ENCODE measurements around the gene TEK. TPM values are rescaled to one million over a fixed set of nuclear protein-coding genes. Genes with fewer than 3 reads are reported as not detected.

TEK gene
- total and polyA plus RNA-seq, 2 experiments from 2014 or later: 1.9 to 9.4 TPM

- Mint-ChIP-seq H3K36me3 (ENCODE audit: low read depth) (no peaks in the 10 kb centered on the region), H3K4me1 (peaks cover 15% of the 10 kb centered on the region), H3K4me3 (peak overlapping the region; percentile 60), H3K27ac (peak overlapping the region; percentile 44; the same call in 1 of the 2 replicates), H3K9me3 (no peaks in the 10 kb centered on the region), H3K27me3 (ENCODE audit: insufficient read depth, low read depth, poor library complexity) (no peaks in the 10 kb centered on the region)
- Histone ChIP-seq H2AFZ (peak overlapping the region; percentile 83), H4K20me1 (replicated peaks; ENCODE audit: insufficient read depth) (no peaks in the 10 kb centered on the region), H3K4me2 (peak overlapping the region; percentile 72), H3K27me3 (ENCODE audit: insufficient read depth) (no peaks in the 10 kb centered on the region), H3K27ac (ENCODE audit: low read depth) (peak overlapping the region; percentile 85), H3K9me2 (ENCODE audit: insufficient read depth) (no peaks in the 10 kb centered on the region), H3F3A (replicated peaks; ENCODE audit: low read depth) (no peaks in the 10 kb centered on the region), H3K4me3 (peak overlapping the region; percentile 46), H3K4me1 (ENCODE audit: insufficient read depth) (peaks cover 13% of the 10 kb centered on the region), H3K79me2 (replicated peaks; ENCODE audit: insufficient read depth) (peaks cover 5% of the 10 kb centered on the region; the same call in 1 of the 2 replicates), H3K36me3 (ENCODE audit: insufficient read depth) (no peaks in the 10 kb centered on the region)
- peak; percentile 50 for ATAC-seq
- TF ChIP-seq, protein P1, sequence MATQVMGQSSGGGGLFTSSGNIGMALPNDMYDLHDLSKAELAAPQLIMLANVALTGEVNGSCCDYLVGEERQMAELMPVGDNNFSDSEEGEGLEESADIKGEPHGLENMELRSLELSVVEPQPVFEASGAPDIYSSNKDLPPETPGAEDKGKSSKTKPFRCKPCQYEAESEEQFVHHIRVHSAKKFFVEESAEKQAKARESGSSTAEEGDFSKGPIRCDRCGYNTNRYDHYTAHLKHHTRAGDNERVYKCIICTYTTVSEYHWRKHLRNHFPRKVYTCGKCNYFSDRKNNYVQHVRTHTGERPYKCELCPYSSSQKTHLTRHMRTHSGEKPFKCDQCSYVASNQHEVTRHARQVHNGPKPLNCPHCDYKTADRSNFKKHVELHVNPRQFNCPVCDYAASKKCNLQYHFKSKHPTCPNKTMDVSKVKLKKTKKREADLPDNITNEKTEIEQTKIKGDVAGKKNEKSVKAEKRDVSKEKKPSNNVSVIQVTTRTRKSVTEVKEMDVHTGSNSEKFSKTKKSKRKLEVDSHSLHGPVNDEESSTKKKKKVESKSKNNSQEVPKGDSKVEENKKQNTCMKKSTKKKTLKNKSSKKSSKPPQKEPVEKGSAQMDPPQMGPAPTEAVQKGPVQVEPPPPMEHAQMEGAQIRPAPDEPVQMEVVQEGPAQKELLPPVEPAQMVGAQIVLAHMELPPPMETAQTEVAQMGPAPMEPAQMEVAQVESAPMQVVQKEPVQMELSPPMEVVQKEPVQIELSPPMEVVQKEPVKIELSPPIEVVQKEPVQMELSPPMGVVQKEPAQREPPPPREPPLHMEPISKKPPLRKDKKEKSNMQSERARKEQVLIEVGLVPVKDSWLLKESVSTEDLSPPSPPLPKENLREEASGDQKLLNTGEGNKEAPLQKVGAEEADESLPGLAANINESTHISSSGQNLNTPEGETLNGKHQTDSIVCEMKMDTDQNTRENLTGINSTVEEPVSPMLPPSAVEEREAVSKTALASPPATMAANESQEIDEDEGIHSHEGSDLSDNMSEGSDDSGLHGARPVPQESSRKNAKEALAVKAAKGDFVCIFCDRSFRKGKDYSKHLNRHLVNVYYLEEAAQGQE (IDR thresholded peaks at IDR 0.05; ENCODE audit: unreplicated experiment): no peak
- TF ChIP-seq EZH2 (IDR thresholded peaks at IDR 0.05; ENCODE audit: low read depth, unreplicated experiment): no peak
- no peak for TF ChIP-seq ZNF114 (CRISPR knock-in tag; IDR thresholded peaks at IDR 0.05)
- TF ChIP-seq STAT1 (IDR thresholded peaks at IDR 0.05; ENCODE audit: unreplicated experiment): no peak
- TF ChIP-seq CREB1 (CRISPR knock-in tag; IDR thresholded peaks at IDR 0.05; ENCODE audit: low read depth): no peak
- TF ChIP-seq, protein P2, sequence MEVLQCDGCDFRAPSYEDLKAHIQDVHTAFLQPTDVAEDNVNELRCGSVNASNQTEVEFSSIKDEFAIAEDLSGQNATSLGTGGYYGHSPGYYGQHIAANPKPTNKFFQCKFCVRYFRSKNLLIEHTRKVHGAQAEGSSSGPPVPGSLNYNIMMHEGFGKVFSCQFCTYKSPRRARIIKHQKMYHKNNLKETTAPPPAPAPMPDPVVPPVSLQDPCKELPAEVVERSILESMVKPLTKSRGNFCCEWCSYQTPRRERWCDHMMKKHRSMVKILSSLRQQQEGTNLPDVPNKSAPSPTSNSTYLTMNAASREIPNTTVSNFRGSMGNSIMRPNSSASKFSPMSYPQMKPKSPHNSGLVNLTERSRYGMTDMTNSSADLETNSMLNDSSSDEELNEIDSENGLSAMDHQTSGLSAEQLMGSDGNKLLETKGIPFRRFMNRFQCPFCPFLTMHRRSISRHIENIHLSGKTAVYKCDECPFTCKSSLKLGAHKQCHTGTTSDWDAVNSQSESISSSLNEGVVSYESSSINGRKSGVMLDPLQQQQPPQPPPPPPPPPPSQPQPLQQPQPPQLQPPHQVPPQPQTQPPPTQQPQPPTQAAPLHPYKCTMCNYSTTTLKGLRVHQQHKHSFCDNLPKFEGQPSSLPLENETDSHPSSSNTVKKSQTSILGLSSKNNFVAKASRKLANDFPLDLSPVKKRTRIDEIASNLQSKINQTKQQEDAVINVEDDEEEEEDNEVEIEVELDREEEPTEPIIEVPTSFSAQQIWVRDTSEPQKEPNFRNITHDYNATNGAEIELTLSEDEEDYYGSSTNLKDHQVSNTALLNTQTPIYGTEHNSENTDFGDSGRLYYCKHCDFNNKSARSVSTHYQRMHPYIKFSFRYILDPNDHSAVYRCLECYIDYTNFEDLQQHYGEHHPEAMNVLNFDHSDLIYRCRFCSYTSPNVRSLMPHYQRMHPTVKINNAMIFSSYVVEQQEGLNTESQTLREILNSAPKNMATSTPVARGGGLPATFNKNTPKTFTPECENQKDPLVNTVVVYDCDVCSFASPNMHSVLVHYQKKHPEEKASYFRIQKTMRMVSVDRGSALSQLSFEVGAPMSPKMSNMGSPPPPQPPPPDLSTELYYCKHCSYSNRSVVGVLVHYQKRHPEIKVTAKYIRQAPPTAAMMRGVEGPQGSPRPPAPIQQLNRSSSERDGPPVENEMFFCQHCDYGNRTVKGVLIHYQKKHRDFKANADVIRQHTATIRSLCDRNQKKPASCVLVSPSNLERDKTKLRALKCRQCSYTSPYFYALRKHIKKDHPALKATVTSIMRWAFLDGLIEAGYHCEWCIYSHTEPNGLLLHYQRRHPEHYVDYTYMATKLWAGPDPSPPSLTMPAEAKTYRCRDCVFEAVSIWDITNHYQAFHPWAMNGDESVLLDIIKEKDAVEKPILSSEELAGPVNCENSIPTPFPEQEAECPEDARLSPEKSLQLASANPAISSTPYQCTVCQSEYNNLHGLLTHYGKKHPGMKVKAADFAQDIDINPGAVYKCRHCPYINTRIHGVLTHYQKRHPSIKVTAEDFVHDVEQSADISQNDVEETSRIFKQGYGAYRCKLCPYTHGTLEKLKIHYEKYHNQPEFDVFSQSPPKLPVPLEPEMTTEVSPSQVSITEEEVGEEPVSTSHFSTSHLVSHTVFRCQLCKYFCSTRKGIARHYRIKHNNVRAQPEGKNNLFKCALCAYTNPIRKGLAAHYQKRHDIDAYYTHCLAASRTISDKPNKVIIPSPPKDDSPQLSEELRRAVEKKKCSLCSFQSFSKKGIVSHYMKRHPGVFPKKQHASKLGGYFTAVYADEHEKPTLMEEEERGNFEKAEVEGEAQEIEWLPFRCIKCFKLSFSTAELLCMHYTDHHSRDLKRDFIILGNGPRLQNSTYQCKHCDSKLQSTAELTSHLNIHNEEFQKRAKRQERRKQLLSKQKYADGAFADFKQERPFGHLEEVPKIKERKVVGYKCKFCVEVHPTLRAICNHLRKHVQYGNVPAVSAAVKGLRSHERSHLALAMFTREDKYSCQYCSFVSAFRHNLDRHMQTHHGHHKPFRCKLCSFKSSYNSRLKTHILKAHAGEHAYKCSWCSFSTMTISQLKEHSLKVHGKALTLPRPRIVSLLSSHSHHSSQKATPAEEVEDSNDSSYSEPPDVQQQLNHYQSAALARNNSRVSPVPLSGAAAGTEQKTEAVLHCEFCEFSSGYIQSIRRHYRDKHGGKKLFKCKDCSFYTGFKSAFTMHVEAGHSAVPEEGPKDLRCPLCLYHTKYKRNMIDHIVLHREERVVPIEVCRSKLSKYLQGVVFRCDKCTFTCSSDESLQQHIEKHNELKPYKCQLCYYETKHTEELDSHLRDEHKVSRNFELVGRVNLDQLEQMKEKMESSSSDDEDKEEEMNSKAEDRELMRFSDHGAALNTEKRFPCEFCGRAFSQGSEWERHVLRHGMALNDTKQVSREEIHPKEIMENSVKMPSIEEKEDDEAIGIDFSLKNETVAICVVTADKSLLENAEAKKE (CRISPR knock-in tag; IDR thresholded peaks at IDR 0.05): no peak
- TF ChIP-seq JUNB (IDR thresholded peaks at IDR 0.05; ENCODE audit: unreplicated experiment): no peak
- TF ChIP-seq, protein P3, sequence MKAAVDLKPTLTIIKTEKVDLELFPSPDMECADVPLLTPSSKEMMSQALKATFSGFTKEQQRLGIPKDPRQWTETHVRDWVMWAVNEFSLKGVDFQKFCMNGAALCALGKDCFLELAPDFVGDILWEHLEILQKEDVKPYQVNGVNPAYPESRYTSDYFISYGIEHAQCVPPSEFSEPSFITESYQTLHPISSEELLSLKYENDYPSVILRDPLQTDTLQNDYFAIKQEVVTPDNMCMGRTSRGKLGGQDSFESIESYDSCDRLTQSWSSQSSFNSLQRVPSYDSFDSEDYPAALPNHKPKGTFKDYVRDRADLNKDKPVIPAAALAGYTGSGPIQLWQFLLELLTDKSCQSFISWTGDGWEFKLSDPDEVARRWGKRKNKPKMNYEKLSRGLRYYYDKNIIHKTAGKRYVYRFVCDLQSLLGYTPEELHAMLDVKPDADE (IDR thresholded peaks at IDR 0.05): no peak
- TF ChIP-seq NANOG (IDR thresholded peaks at IDR 0.05; ENCODE audit: borderline replicate concordance): no peak
- no peak for TF ChIP-seq POLR2AphosphoS5 (IDR thresholded peaks at IDR 0.05; ENCODE audit: low read depth)
- TF ChIP-seq ZNF331 (CRISPR knock-in tag; IDR thresholded peaks at IDR 0.05; ENCODE audit: low read depth): no peak
- TF ChIP-seq, protein P4, sequence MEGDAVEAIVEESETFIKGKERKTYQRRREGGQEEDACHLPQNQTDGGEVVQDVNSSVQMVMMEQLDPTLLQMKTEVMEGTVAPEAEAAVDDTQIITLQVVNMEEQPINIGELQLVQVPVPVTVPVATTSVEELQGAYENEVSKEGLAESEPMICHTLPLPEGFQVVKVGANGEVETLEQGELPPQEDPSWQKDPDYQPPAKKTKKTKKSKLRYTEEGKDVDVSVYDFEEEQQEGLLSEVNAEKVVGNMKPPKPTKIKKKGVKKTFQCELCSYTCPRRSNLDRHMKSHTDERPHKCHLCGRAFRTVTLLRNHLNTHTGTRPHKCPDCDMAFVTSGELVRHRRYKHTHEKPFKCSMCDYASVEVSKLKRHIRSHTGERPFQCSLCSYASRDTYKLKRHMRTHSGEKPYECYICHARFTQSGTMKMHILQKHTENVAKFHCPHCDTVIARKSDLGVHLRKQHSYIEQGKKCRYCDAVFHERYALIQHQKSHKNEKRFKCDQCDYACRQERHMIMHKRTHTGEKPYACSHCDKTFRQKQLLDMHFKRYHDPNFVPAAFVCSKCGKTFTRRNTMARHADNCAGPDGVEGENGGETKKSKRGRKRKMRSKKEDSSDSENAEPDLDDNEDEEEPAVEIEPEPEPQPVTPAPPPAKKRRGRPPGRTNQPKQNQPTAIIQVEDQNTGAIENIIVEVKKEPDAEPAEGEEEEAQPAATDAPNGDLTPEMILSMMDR (conservative IDR thresholded peaks at IDR 0.05; ENCODE audit: low read depth in 2 of 2): no peak
- TF ChIP-seq EZH2phosphoT487 (IDR thresholded peaks at IDR 0.05; ENCODE audit: unreplicated experiment): no peak
- DNase-seq (ENCODE audit: low spot score): no peak
These were observed 596 bp downstream of the TEK start for GRCh38 chr9:27109621-27110020.

Measured in GM23338 (cell line).